ENCODE measurements around the gene BICC1. TPM values are rescaled to one million over a fixed set of nuclear protein-coding genes. Genes with fewer than 3 reads are reported as not detected.

BICC1 gene
- total and polyA plus RNA-seq, 2 of the 4 experiments (the other 2 are of a cell fraction): 5.7 to 42.5 TPM

DNA sequence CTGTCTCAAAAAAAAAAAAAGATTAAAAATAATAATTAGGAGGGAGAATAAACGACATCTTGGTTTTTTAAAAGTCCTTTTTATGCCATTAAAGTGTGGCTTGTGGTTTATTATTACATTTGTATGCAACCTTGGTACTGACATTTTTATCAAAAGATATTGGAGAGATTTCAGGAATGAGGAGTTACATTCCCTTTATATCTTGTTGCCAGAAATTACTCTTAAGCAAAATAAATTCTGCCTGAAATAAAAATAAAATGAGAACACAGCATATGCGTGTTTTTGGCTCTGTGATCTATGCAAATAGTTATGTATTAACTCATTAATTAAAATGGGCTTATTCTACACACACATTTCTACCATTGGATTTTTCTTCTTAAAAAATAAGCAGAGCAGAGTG is 202.4 kb downstream of the BICC1 start:
- CTCF ChIA-PET: interaction anchor here (0.6 kb wide), 1 partner anchor 28 kb away, joined by 4 read pairs; no protein-coding TSS in a partner anchor

More for the DNA sequence above, 202.4 kb downstream of the BICC1 start:
- dilution Hi-C loops (cut with HindIII; ENCODE audit: low sequenced_read_pairs, unreplicated experiment): no loop called here
- no peak overlapping the region for H3K9ac ChIP-seq (ENCODE audit: low read depth, low read length)
- peak; percentile 23 for DNase-seq
- no peak overlapping the region for H3K14ac ChIP-seq (replicated peaks; ENCODE audit: low read depth, low read length)
- intact Hi-C loops (cut with micrococcal nuclease): no loop called here
- no peak overlapping the region for H4K91ac ChIP-seq (ENCODE audit: insufficient read depth, low read depth, low read length)
- POLR2A ChIA-PET (ENCODE audit: unreplicated experiment): no interaction called here
- H2AK9ac ChIP-seq (replicated peaks; ENCODE audit: low read depth, low read length, poor library complexity): no peak overlapping the region
- H3K79me1 ChIP-seq (ENCODE audit: low read depth in 1 of 2, low read length in 2 of 2): peaks cover 4 to 10% of the 10 kb centered on the region in 2 experiments
- peak; percentile 14 for ATAC-seq (ENCODE audit: low read depth)
- no peak overlapping the region for H3K4ac ChIP-seq (ENCODE audit: low read depth, low read length)
- no peak overlapping the region for H3K4me3 ChIP-seq (ENCODE audit: insufficient read depth, low read depth, low read length)
- no peaks in the 10 kb centered on the region for H3K27me3 ChIP-seq (ENCODE audit: control insufficient read depth, insufficient read depth, low read length)
- no peak overlapping the region for H4K8ac ChIP-seq (ENCODE audit: low read depth in 2 of 2, low read length in 2 of 2)
- H3K18ac ChIP-seq (ENCODE audit: low read depth, low read length): no peak overlapping the region
- H3K9me1 ChIP-seq (ENCODE audit: insufficient read depth, low read length): peaks cover 3% of the 10 kb centered on the region; the same call in 1 of the 2 replicates
- in situ Hi-C loops (cut with MboI; ENCODE audit: low sequenced_read_pairs): no loop called here
- BruUV-seq (replicated peaks): no TSS peak
- no peak overlapping the region for H3K4me2 ChIP-seq (ENCODE audit: low read depth, low read length)
- H2AFZ ChIP-seq (replicated peaks; ENCODE audit: low read length, poor library complexity): no peak overlapping the region
- H4K20me1 ChIP-seq (ENCODE audit: insufficient read depth, low read length): no peaks in the 10 kb centered on the region; the same call in 1 of the 2 replicates
- peaks cover 5% of the 10 kb centered on the region for H3K4me1 ChIP-seq (ENCODE audit: control insufficient read depth, insufficient read depth, low read length)
- H4K5ac ChIP-seq (ENCODE audit: low read depth, low read length): no peak overlapping the region
- H2BK120ac ChIP-seq (ENCODE audit: low read depth, low read length): no peak overlapping the region
- no peak overlapping the region for H2BK20ac ChIP-seq (ENCODE audit: low read depth, low read length)
- H3K36me3 ChIP-seq (ENCODE audit: control insufficient read depth, insufficient read depth, low read length): peaks cover 3% of the 10 kb centered on the region; the same call in 1 of the 2 replicates
- no peak overlapping the region for H3K56ac ChIP-seq (ENCODE audit: extremely low read depth, insufficient read depth, low read length)
- H3K23ac ChIP-seq (ENCODE audit: low read depth, low read length): no peak overlapping the region
- WGBS, 2 experiments (ENCODE audit: extremely low coverage in 2 of 2, insufficient read length in 1 of 2): no CpG with 5 or more reads among the region's 2 CpGs
- H2BK15ac ChIP-seq (ENCODE audit: low read depth, low read length): no peak overlapping the region
- no peak overlapping the region for H3K27ac ChIP-seq (ENCODE audit: insufficient read depth, low read length)
- no peaks in the 10 kb centered on the region for H3K9me3 ChIP-seq (ENCODE audit: control insufficient read depth, insufficient read depth, low read length)
- no peak overlapping the region for H2AK5ac ChIP-seq (ENCODE audit: low read depth, low read length)
- TF ChIP-seq RCOR1 (IDR thresholded peaks at IDR 0.05; ENCODE audit: insufficient replicate concordance, low read length) (no peak), NFE2L2 (IDR thresholded peaks at IDR 0.05; ENCODE audit: low read depth, low read length) (no peak), POLR2A (IDR thresholded peaks at IDR 0.05; ENCODE audit: low read depth, low read length) (no peak), MAFK (IDR thresholded peaks at IDR 0.05; ENCODE audit: low read depth, low read length) (no peak), BHLHE40 (IDR thresholded peaks at IDR 0.05; ENCODE audit: low read depth, low read length) (no peak), FOS (IDR thresholded peaks at IDR 0.05; ENCODE audit: low read depth, low read length) (no peak), RAD21 (IDR thresholded peaks at IDR 0.05; ENCODE audit: low read length) (no peak), MXI1 (IDR thresholded peaks at IDR 0.05; ENCODE audit: borderline replicate concordance, low read depth, low read length) (no peak), SMC3 (IDR thresholded peaks at IDR 0.05; ENCODE audit: low read depth, low read length) (no peak)
- TF ChIP-seq, protein P1, sequence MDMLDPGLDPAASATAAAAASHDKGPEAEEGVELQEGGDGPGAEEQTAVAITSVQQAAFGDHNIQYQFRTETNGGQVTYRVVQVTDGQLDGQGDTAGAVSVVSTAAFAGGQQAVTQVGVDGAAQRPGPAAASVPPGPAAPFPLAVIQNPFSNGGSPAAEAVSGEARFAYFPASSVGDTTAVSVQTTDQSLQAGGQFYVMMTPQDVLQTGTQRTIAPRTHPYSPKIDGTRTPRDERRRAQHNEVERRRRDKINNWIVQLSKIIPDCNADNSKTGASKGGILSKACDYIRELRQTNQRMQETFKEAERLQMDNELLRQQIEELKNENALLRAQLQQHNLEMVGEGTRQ (IDR thresholded peaks at IDR 0.05; ENCODE audit: low read depth, low read length): no peak
- TF ChIP-seq, protein P2, sequence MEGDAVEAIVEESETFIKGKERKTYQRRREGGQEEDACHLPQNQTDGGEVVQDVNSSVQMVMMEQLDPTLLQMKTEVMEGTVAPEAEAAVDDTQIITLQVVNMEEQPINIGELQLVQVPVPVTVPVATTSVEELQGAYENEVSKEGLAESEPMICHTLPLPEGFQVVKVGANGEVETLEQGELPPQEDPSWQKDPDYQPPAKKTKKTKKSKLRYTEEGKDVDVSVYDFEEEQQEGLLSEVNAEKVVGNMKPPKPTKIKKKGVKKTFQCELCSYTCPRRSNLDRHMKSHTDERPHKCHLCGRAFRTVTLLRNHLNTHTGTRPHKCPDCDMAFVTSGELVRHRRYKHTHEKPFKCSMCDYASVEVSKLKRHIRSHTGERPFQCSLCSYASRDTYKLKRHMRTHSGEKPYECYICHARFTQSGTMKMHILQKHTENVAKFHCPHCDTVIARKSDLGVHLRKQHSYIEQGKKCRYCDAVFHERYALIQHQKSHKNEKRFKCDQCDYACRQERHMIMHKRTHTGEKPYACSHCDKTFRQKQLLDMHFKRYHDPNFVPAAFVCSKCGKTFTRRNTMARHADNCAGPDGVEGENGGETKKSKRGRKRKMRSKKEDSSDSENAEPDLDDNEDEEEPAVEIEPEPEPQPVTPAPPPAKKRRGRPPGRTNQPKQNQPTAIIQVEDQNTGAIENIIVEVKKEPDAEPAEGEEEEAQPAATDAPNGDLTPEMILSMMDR (conservative IDR thresholded peaks at IDR 0.05; ENCODE audit: low read depth, low read length): no peak
- TF ChIP-seq, protein P3, sequence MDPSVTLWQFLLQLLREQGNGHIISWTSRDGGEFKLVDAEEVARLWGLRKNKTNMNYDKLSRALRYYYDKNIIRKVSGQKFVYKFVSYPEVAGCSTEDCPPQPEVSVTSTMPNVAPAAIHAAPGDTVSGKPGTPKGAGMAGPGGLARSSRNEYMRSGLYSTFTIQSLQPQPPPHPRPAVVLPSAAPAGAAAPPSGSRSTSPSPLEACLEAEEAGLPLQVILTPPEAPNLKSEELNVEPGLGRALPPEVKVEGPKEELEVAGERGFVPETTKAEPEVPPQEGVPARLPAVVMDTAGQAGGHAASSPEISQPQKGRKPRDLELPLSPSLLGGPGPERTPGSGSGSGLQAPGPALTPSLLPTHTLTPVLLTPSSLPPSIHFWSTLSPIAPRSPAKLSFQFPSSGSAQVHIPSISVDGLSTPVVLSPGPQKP (IDR thresholded peaks at IDR 0.05; ENCODE audit: borderline replicate concordance, low read depth, low read length): no peak
- H2BK5ac ChIP-seq (ENCODE audit: low read depth, low read length, poor library complexity, severe bottlenecking): no peak overlapping the region

All from IMR-90 (cell line).